ENCODE data around the gene ECM1.

Gene ECM1

GRCh38 chr1:150513351-150513791, 5.5 kb downstream of the ECM1 start:
- peak in 1 of 3 donors; percentile 16 for DNase-seq

- DNase-seq, result peak in 1 of 3 donors; percentile 15
These were observed 6.4 kb downstream of the ECM1 start for GRCh38 chr1:150514260-150514659.

GRCh38 chr1:150514913-150515327, 7.0 kb downstream of the ECM1 start:
- DNase-seq, result no peak

DNA sequence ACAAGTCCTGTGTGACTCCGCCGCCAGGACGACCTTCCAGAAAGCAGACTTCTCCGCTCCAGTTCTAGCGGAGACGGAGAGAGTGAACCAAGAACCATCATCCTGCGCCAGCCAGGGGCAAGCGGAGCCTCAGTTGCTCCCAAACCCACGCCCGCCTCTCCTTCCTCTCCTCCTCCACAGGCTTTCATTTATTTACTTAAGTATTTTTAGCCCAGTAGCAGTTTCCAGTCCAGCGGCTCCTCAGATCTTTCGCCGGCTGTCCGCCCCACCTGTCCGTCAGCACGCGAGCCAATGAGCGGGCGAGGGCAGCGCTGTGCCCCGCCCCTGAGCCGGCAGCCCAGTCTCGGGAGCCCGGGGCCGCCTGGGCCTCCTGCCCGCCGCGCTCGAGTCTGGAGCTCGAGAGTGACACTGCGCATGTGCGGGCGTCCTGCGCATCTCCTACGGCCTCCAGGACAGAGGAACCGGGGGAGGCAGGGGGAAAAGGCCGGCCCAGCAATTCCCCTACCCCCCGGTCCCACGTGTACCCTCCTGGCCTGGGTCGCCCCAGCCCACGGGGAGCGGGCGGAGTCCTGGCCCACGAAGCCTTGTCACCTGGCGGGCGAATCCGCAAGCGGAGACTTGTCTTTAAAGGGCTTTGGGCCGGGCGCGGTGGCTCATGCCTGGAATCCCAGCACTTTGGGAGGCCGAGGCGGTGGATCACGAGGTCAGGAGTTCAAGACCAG, 7.6 kb downstream of the ECM1 start, which contains the start of gene FALEC:
Gene FALEC (plus strand): TSS at position 425 of the 722 bp plus-strand sequence.
- peak; percentile 97 to 99 (median 99) for DNase-seq

DNA sequence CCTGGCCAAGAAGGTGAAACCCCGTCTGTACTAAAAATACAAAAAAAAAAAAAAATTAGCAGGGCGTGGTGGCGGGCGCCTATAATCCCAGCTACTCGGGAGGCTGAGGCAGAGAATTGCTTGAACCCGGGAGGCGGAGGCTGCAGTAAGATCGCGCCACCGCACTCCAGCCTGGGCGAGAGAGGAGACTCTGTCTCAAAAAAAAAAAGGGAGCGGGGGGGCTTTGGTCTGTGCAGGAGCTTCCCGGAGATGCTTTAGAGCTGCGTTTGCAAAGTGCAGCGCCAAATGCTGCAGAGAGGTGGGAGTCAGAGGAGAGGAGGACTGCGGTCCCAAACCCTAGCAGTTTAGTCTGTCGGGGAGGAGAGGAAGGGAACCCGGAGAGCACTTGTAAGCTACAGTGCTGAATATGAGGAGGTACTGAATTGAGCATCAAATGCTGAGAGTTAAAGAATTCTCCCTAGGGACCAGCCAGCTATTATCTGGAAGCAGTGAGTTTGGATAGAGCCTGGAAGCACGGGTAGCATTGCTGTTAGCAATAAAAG, 8.2 kb downstream of the ECM1 start:
- no peak for DNase-seq

GRCh38 chr1:150516616-150517015, 8.7 kb downstream of the ECM1 start:
- no peak for DNase-seq

DNA sequence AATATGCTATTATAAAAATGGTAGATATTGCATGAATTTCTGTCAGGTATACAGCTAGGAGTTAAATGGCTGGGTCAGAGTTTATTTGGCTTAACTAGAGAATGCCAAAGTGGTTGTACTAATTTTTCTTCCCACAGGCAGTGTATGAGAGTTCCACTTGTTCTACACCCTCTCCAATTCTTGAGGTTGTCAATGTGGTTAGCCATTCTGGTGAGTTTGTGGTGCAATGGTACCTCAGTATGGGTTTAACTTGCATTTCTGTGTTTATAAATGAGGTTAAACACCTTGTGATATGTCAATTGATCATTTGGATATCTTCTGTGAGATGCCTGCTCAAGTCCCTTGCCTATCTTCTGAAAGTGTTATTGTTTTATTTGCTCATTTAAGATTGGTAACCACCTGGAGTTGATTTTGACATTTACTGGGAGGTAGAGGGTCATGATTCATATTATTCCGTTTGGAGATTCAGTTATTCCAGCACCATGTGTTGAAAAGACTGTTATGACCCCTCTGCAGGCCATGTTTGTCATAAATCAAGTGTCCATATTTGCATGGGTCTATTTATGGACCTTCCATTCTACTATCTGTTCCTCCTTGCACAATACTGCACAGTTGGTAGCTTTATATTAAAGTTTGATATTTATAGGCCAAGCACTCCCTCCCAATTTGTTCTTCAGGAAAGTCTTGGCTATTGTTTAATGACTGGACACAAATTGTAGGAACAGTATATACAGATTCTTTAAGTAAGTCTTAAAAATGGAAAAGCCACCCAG, 13.5 kb downstream of the ECM1 start:
- no peak for DNase-seq

GRCh38 chr1:150525348-150525747, 17.4 kb downstream of the ECM1 start:
- DNase-seq, result no peak

- no peak for DNase-seq
These were observed 20.3 kb downstream of the ECM1 start for GRCh38 chr1:150528196-150528595.

- no peak for DNase-seq
These were observed 21.1 kb downstream of the ECM1 start for GRCh38 chr1:150529017-150529416.

DNA sequence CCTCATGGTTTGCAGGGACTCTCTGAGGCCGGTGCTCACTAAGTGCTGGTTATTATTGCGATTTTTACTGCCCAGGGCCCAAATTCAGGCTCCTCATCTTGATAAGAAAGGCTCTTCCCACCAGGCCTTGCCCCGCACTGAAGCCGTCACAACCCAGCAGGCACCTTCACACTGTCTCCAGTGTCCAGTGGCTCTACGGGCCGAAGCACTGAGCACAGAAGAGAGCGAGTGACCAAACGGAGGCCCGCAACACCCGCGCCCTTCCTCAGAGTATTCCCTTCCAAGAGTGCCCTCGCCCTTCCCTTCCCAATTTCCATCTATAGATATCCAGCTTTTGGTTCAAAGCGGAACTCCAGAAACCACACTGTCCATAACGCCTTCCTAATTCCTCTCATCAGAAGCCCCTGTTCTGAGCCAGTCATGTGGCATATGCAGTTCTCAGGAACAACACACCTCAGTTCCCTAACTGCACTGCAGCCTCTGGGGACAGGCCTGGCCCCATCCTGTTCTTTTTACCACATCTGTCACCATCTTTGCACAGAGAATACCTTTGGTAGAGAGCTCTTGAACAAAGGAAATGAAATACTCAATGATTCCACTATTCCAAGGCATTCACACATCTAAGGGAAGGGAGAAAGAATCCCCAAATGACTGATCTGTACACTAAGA, 22.7 kb downstream of the ECM1 start:
- DNase-seq, result no peak

- no peak for DNase-seq
These were observed 25.0 kb downstream of the ECM1 start for GRCh38 chr1:150532860-150533259.

GRCh38 chr1:150534002-150534401, 26.1 kb downstream of the ECM1 start:
- no peak for DNase-seq

- DNase-seq, result no peak
These were observed 27.8 kb downstream of the ECM1 start for GRCh38 chr1:150535511-150536287.

GRCh38 chr1:150536836-150537731, 29.2 kb downstream of the ECM1 start:
- no peak for DNase-seq

DNA sequence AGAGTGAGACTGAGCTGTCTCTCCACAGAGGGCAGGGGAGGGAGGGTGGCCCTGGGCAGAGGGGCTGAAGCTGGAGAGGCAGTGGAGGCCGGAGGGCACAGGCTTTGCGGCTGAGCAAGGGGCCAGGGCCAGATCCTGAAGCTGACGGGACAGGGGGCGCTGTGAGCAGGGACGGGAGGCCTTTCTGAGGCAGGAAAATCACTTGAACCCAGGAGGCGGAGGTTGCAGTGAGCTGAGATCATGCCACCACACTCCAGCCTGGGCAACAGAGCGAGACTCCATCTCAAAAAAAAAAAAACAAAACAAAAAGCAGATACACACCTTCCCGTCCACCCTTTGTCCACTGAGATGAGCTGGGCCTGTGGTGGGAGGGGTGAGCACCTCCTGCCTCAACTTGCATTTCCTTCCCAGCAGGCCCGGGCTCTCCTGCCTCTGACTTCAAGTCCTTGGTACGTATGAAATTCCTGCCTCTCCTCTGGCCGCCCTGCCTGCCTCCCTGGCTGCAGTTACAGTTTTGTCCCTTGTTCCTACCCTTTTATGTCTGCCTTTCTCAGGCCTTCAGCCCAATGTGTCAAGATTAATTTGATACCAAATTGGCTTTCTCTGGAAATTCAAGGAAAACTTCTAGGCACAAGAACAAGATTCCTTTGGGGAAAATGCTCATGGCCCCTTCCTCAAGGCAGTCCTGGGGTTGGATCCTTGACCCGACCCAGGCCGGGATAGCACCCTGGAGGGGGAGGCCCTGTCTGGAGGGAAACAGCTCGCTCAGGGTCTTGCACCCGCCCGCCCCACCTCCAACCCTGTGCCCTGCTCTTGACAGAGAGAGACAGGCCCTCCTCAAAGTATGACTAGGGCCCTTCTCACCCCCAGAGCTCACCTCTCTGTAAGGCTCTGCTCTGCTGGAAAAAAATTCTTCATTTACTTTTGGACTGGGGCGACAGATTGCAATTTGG, 30.1 kb downstream of the ECM1 start:
- DNase-seq, result no peak

GRCh38 chr1:150543500-150544143, 35.7 kb downstream of the ECM1 start:
- peak in 1 of 3 donors; percentile 7 for DNase-seq

- peak in 1 of 3 donors; percentile 4 for DNase-seq
These were observed 36.3 kb downstream of the ECM1 start for GRCh38 chr1:150544204-150544603.

- DNase-seq, result peak in 1 of 3 donors; percentile 16
These were observed 37.6 kb downstream of the ECM1 start for GRCh38 chr1:150545486-150546032.
